ENCODE data around the gene PTPN20.

Gene PTPN20

DNA sequence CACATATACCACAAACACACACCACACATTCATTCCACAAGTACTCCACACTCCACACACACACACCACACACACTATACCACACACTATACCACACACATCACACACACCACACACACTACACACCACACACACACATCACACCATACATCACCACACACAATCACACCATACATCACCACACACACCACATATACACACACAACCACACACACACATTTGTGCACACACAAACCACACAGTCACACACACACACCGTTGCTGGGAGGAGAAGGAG lies 112.8 kb downstream of the PTPN20 start:
- Histone ChIP-seq H3K27me3 (ENCODE audit: control insufficient read depth, insufficient read depth, low read length) (no peaks in the 10 kb centered on the region), H3K4me3 (ENCODE audit: low read depth, low read length) (no peak overlapping the region), H3K9ac (ENCODE audit: low read depth, low read length) (no peak overlapping the region), H3K9me3 (ENCODE audit: control insufficient read depth, insufficient read depth, low read length) (no peaks in the 10 kb centered on the region), H3K36me3 (ENCODE audit: control insufficient read depth, insufficient read depth, low read length) (no peaks in the 10 kb centered on the region), H3K4me1 (ENCODE audit: control insufficient read depth, insufficient read depth, low read length) (no peaks in the 10 kb centered on the region), H3K27ac (ENCODE audit: low read depth, low read length) (no peak overlapping the region)

DNA sequence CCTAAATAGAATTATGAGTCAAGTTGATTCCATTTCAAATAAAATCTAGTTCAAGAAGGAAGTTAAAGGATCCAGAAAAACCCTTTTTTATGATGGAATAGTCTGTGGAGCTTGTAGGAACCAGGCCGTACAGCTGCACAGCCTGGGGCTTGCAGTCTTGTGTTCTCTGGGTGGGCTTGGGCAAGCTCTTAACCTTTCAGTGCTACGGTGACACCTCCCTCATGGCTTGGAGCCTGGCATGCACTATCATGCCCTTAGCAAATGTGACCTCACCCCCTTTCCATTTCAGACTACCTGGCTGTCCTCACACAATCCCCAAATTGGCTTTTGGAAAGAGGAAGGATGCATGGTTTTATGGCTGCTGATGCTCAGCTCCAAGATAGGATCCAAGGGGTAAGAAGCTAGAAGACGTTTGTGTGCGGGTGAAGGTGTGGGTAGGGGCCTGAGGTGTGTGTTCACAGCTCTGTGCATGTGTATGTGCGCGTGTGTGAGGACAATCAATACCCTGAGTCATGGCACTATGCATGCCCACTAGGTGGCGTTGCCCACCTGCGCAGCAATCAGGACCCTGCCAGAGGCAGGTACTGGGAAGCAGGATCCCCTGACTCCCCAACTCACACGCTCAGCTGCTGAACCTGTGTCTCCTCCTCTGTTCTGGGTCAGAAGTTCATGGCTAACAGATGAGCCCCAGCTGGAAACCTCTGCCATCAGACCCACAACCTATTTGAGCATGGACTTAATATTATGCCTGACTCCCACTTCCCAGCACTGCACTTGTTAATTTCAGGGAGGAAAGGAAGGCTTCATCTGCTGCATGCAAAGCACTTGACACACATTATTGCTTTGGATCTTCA lies 113.4 kb downstream of the PTPN20 start:
- H3K4me1 ChIP-seq (ENCODE audit: control insufficient read depth, insufficient read depth, low read length), result no peaks in the 10 kb centered on the region
- no peaks in the 10 kb centered on the region for H3K36me3 ChIP-seq (ENCODE audit: control insufficient read depth, insufficient read depth, low read length)
- no peak overlapping the region for H3K4me3 ChIP-seq (ENCODE audit: low read depth, low read length)
- H3K9me3 ChIP-seq (ENCODE audit: control insufficient read depth, insufficient read depth, low read length), result no peaks in the 10 kb centered on the region
- no peaks in the 10 kb centered on the region for H3K27me3 ChIP-seq (ENCODE audit: control insufficient read depth, insufficient read depth, low read length)
- H3K27ac ChIP-seq (ENCODE audit: low read depth, low read length), result no peak overlapping the region
- peak overlapping the region; percentile 37; the same call in 1 of the 2 replicates for H3K9ac ChIP-seq (ENCODE audit: low read depth, low read length)

DNA sequence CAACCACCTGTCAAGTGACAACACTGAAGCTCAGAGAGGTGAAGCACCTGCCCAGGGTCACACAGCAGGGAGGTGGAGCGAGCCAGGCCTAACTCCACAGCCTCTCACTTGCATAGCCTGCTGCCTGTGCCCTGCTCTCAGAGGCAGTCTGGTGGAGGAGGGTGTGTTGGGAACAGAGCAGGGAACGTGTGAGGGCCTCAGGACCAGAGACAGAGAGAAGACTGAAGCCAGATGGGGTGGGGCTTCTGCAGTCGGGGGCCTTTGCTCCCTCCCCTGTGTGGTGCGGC lies 114.0 kb downstream of the PTPN20 start:
- Histone ChIP-seq H3K4me1 (ENCODE audit: control insufficient read depth, insufficient read depth, low read length) (no peaks in the 10 kb centered on the region), H3K27me3 (ENCODE audit: control insufficient read depth, insufficient read depth, low read length) (no peaks in the 10 kb centered on the region)

DNA sequence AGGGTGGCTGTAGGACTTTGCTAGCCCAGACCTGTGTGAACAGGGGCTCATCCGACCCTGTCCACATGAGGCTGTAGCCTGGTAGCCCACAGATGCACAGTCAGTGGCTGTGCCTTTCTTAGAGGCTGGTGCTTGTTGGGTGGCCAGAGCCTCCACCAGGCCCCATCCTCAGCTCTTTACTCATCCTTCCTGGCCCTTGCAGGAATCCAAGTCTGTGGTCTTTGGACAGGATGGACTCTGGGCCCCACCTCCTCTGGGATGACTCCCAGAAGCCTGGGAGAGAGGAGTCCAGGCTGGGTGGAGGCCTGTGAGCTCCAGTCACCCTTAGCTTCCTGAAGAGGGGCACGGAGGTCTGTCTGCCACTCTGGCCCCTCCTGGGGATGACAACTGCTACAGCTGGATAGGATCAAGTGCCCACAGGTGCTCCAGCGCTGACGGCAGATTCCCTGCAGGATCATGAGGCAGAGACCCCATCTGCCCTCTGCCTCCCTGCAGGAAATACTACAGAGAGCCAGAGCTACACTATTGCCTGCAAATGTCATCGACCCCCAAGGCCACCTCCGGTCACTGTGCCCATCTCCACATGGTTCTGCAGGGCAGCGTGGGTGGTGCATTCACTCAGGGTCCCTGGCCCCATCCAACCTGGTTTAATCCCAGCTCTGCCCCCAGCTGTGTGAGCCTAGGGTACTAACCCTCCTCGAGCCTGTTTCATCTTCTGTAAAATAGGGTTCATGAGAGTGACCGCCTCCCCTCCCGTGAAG lies 114.5 kb downstream of the PTPN20 start:
- H3K9ac ChIP-seq (ENCODE audit: low read depth, low read length), result no peak overlapping the region
- no peak overlapping the region for H3K27ac ChIP-seq (ENCODE audit: low read depth, low read length)
- H3K27me3 ChIP-seq (ENCODE audit: control insufficient read depth, insufficient read depth, low read length), result no peaks in the 10 kb centered on the region
- H3K9me3 ChIP-seq (ENCODE audit: control insufficient read depth, insufficient read depth, low read length), result no peaks in the 10 kb centered on the region
- H3K4me3 ChIP-seq (ENCODE audit: low read depth, low read length), result no peak overlapping the region
- no peaks in the 10 kb centered on the region for H3K36me3 ChIP-seq (ENCODE audit: control insufficient read depth, insufficient read depth, low read length)
- no peaks in the 10 kb centered on the region for H3K4me1 ChIP-seq (ENCODE audit: control insufficient read depth, insufficient read depth, low read length)

More for the DNA sequence above, 114.0 kb downstream of the PTPN20 start:
- Histone ChIP-seq H3K27ac (ENCODE audit: low read depth, low read length) (no peak overlapping the region), H3K36me3 (ENCODE audit: control insufficient read depth, insufficient read depth, low read length) (no peaks in the 10 kb centered on the region), H3K9me3 (ENCODE audit: control insufficient read depth, insufficient read depth, low read length) (no peaks in the 10 kb centered on the region), H3K4me3 (ENCODE audit: low read depth, low read length) (no peak overlapping the region), H3K9ac (ENCODE audit: low read depth, low read length) (no peak overlapping the region)

DNA sequence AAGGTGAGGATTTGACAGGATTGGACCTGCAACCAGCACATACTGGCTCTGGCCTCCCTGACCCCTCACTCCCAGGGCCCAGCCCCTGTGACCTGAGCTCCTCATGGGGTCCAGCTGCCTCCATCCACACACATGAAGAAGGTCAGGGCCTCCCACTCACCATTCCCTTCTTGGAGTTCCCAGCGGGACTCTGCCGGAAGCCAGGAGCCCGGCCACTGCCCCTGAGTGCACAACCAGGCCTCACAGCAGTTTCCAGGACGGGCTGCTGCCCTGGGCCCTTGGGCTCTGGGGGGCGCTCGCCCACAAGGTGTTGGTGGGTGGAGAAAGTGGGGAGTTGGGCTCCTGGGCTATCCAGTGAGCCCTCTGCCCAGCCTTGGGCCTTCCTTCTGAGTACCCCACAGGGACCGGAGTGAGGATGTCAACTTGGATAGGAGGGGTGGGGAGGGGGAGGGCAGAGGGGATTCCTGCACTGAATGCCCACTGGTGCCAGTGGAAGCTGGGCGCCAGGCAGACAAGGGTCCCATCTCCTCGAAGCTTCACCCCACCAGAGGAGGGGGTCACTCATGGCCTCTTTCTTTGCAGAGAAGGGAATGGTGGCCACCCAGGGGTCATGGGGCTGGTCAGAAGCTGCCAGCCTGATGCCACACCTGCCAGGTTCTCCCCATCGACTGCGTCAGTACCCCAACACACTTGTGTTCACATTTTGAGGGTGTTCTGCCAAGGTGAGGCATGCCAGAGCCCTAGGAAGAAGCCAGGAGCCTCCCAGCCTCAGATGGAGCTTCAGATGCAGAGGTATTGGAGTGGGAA lies 115.3 kb downstream of the PTPN20 start:
- Histone ChIP-seq H3K36me3 (ENCODE audit: control insufficient read depth, insufficient read depth, low read length) (no peaks in the 10 kb centered on the region), H3K4me3 (ENCODE audit: low read depth, low read length) (no peak overlapping the region), H3K9ac (ENCODE audit: low read depth, low read length) (no peak overlapping the region), H3K27me3 (ENCODE audit: control insufficient read depth, insufficient read depth, low read length) (no peaks in the 10 kb centered on the region), H3K4me1 (ENCODE audit: control insufficient read depth, insufficient read depth, low read length) (no peaks in the 10 kb centered on the region), H3K9me3 (ENCODE audit: control insufficient read depth, insufficient read depth, low read length) (no peaks in the 10 kb centered on the region), H3K27ac (ENCODE audit: low read depth, low read length) (no peak overlapping the region)

DNA sequence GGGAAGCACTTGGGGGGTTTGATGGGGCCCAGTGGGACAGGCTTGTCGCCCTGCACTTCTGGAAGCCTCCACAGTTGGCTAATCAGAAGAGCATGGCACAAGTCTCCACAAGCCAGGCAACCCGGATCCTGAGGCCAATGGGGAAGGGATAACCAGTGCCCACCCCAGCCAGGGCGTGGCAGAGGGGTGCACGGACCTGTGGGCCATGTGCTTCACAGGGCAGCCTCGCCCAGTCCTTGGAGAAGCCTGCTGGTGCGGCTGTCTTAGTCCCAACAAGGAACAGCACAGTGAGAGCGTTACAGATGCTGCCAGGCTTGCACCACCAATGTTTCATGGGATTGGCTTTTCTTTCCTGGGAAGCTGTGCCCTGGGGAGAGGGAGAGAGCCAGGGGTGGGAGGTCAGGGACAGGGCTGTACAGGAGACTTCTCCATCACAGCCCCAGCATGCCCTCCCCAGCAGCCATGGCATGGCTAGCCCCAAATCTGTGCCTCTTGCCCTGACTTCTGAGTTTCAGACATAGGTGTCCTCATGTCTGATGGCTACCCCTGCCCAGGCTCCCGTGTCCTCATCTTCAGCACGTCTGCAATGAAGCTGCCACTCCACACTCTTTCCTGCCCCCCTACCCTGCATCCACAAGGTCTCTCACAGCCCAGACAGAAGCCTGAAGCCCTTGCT lies 116.0 kb downstream of the PTPN20 start:
- Histone ChIP-seq H3K27ac (ENCODE audit: low read depth, low read length) (no peak overlapping the region), H3K27me3 (ENCODE audit: control insufficient read depth, insufficient read depth, low read length) (no peaks in the 10 kb centered on the region), H3K9me3 (ENCODE audit: control insufficient read depth, insufficient read depth, low read length) (no peaks in the 10 kb centered on the region), H3K9ac (ENCODE audit: low read depth, low read length) (no peak overlapping the region), H3K36me3 (ENCODE audit: control insufficient read depth, insufficient read depth, low read length) (no peaks in the 10 kb centered on the region), H3K4me3 (ENCODE audit: low read depth, low read length) (no peak overlapping the region), H3K4me1 (ENCODE audit: control insufficient read depth, insufficient read depth, low read length) (no peaks in the 10 kb centered on the region)

DNA sequence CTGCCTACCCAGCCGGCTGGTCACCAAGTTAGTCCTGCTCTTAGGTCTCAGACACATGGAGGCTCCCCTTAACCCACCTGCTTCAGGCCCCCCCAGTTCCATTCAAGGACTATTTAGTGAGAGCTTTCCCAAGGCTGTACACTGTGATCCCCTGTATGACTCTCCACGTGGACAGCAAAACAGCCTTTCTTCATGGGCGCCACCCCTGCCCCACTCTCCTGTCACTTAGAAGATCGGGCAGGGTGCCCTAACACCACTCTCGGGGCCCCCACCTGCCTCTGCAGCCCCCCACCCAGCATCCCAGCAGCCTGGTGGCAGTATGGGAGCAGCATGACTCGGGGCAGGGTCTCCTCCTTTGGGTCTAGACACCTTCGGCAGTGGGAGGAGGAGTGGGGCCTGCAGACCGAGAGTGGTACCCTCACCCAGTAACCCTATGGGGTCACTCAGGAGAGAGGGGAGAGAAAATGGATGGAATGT lies 116.6 kb downstream of the PTPN20 start:
- H3K9me3 ChIP-seq (ENCODE audit: control insufficient read depth, insufficient read depth, low read length), result no peaks in the 10 kb centered on the region
- no peaks in the 10 kb centered on the region for H3K4me1 ChIP-seq (ENCODE audit: control insufficient read depth, insufficient read depth, low read length)
- no peak overlapping the region for H3K27ac ChIP-seq (ENCODE audit: low read depth, low read length)
- H3K36me3 ChIP-seq (ENCODE audit: control insufficient read depth, insufficient read depth, low read length), result no peaks in the 10 kb centered on the region
- H3K27me3 ChIP-seq (ENCODE audit: control insufficient read depth, insufficient read depth, low read length), result no peaks in the 10 kb centered on the region
- no peak overlapping the region for H3K4me3 ChIP-seq (ENCODE audit: low read depth, low read length)
- no peak overlapping the region for H3K9ac ChIP-seq (ENCODE audit: low read depth, low read length)

DNA sequence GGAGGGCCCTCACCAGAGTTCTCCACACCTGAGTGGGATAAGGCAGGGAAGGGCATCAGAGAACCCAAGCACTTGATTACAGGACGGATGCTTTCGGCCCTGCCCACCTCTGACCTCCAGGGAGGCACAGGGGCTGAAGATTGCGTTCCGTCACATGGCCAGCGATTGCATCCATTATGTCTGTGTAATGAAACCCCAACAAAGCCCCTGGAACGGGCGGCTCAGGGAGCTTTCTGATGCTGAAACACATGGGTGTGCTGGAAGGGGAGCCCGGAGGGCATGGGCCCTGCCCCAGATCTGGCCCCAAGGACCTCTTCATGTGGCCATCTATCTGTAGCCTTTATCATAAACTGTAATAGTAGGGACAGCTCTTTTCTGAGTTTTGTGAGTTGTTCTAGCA lies 117.2 kb downstream of the PTPN20 start:
- Histone ChIP-seq H3K27ac (ENCODE audit: low read depth, low read length) (no peak overlapping the region), H3K36me3 (ENCODE audit: control insufficient read depth, insufficient read depth, low read length) (no peaks in the 10 kb centered on the region), H3K9me3 (ENCODE audit: control insufficient read depth, insufficient read depth, low read length) (no peaks in the 10 kb centered on the region), H3K27me3 (ENCODE audit: control insufficient read depth, insufficient read depth, low read length) (no peaks in the 10 kb centered on the region), H3K9ac (ENCODE audit: low read depth, low read length) (no peak overlapping the region), H3K4me1 (ENCODE audit: control insufficient read depth, insufficient read depth, low read length) (no peaks in the 10 kb centered on the region), H3K4me3 (ENCODE audit: low read depth, low read length) (no peak overlapping the region)

DNA sequence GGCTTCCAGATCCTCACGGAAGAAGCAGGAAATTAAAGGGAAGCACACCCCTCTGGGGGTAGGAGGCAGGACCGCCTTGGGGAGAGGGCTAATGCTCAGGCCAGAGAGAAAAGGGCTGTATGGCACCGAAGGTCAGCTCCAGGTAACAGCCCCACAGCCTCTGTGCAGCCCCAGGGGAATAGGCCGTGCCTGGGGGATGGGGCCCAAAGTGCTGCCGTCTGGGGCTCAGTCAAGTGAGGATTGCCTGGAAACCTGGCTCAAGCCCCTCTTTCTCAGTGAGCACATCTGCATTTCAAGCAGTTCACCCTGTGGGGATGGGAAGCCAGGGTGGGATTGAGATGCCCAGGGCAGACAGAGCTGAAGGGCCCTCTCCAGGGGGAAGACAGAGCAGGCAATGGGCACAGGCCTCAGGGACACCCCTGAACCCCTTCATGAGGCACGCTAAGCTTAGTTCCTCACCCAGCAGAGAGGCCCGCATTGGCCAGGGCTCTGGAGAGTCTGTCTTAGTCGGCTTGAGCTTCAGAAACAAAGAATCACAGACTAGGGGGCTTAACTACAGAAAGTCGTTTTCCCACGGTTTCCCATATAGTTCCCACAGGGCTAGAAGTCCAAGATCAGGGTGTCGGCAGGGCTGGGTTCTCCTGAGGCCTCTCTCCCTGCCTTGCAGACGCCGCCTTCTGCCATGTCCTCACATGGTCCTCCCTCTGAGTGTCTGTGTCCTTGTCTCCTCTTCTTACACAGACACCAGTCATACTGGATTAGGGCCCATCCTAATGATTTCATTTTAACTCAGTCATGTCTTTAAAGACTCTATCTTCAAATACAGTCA lies 118.2 kb downstream of the PTPN20 start:
- H3K36me3 ChIP-seq (ENCODE audit: control insufficient read depth, insufficient read depth, low read length), result no peaks in the 10 kb centered on the region
- H3K4me3 ChIP-seq (ENCODE audit: low read depth, low read length), result no peak overlapping the region
- H3K9me3 ChIP-seq (ENCODE audit: control insufficient read depth, insufficient read depth, low read length), result no peaks in the 10 kb centered on the region
- no peaks in the 10 kb centered on the region for H3K27me3 ChIP-seq (ENCODE audit: control insufficient read depth, insufficient read depth, low read length)
- H3K27ac ChIP-seq (ENCODE audit: low read depth, low read length), result no peak overlapping the region
- H3K9ac ChIP-seq (ENCODE audit: low read depth, low read length), result no peak overlapping the region
- H3K4me1 ChIP-seq (ENCODE audit: control insufficient read depth, insufficient read depth, low read length), result no peaks in the 10 kb centered on the region

DNA sequence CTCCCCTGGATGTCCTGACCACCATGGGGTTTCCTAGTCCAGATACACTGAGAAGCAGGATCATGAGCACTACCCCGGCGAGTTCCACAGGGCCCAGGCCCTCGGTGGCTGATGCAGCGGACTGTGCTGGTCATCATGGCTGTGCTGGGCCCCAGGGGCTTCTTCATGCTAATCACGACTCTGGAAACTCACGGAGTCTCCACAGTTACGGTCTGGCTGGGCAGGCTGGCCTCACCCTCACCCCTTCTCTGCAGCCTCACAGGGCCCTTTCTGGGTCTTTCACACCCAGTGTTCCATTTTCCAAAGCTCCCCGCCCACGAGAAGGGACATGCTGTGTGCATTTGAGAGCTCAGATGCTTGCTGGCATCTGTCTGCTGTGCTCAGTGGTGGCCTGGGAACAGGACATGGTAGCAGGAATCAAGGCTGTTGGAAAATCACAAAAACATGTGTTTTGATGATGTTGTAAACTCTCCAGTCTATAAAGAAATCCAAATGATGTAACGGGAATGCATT lies 119.0 kb downstream of the PTPN20 start:
- Histone ChIP-seq H3K4me3 (ENCODE audit: low read depth, low read length) (no peak overlapping the region), H3K36me3 (ENCODE audit: control insufficient read depth, insufficient read depth, low read length) (no peaks in the 10 kb centered on the region), H3K9ac (ENCODE audit: low read depth, low read length) (no peak overlapping the region), H3K27me3 (ENCODE audit: control insufficient read depth, insufficient read depth, low read length) (no peaks in the 10 kb centered on the region), H3K4me1 (ENCODE audit: control insufficient read depth, insufficient read depth, low read length) (no peaks in the 10 kb centered on the region), H3K27ac (ENCODE audit: low read depth, low read length) (no peak overlapping the region), H3K9me3 (ENCODE audit: control insufficient read depth, insufficient read depth, low read length) (no peaks in the 10 kb centered on the region)

All from HUES48 (cell line).